ENCODE results near the gene SHROOM3.

GRCh38 chr4:76623217-76624045 lies 188.4 kb downstream of the SHROOM3 start:
- TF ChIP-seq CTCF (IDR thresholded peaks at IDR 0.05) (no peak), POLR2A (IDR thresholded peaks at IDR 0.05) (no peak)

Measured in Peyer's patch (tissue), 4 donors.